ENCODE results near the gene TXK. TPM values are rescaled to one million over a fixed set of nuclear protein-coding genes. Genes with fewer than 3 reads are reported as not detected.

The TXK gene
- total and polyA plus RNA-seq, 2 of the 13 experiments (the other 11 are each of a cell fraction or from before 2014, with no cell fraction given), result not detected

DNA sequence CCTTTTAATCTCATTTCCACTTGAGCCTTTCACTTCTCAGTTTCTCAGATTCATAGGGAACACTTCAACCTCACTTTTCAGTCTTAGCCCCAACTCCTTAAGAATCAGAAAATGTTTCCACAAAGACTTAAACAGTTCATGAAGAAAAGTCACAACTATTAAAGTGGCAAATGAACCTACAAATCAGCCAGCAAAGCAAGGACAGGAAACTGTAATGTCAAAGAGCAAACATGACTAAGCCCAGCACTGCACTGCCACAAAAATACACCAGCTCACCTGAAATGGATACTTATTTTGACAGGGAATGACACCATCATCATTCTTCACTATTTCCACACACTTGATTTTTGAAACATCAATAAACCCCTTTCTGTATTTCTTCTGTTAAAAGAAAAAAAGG lies 41.8 kb upstream of the TXK start:
- FAIRE-seq (no peak), DNase-seq (ENCODE audit: low spot score) (no peak), ATAC-seq (no peak)
- Histone ChIP-seq H3K36me3 (replicated peaks in 1 of 2; ENCODE audit: control insufficient read depth in 1 of 2, insufficient read depth in 2 of 2, low read length in 2 of 2) (no peaks in the 10 kb centered on the region), H3K4me2 (ENCODE audit: low read depth, low read length) (no peak overlapping the region), H3K27ac (ENCODE audit: extremely low read length, insufficient read depth, low read length) (no peak overlapping the region), H3K9me3 (ENCODE audit: low read length) (no peaks in the 10 kb centered on the region), H2AFZ (ENCODE audit: low read length) (no peak overlapping the region), H3K4me1 (ENCODE audit: insufficient read depth, low read length) (no peaks in the 10 kb centered on the region), H3K79me2 (ENCODE audit: insufficient read depth, low read length) (no peaks in the 10 kb centered on the region), H3K4me3 (replicated peaks in 1 of 3; ENCODE audit: insufficient read depth in 1 of 3, low read depth in 2 of 3, low read length in 3 of 3) (no peak overlapping the region), H3K9ac (ENCODE audit: insufficient read depth, low read depth, low read length) (no peak overlapping the region), H3K27me3 (ENCODE audit: control insufficient read depth in 1 of 2, insufficient read depth in 2 of 2, low read length in 2 of 2) (no peaks in the 10 kb centered on the region), H4K20me1 (ENCODE audit: insufficient read depth, low read length) (no peaks in the 10 kb centered on the region)
- CTCF ChIA-PET (ENCODE audit: low intra/inter-chr PET ratio, low total read pairs), result no interaction called here
- POLR2A ChIA-PET, result no interaction called here
- in situ Hi-C loops (cut with HindIII; ENCODE audit: extremely low pct_ligation_motif_present, low pct_unique_long_range_greater_than_20kb) (no loop called here), intact Hi-C loops (cut with micrococcal nuclease; ENCODE audit: unreplicated experiment) (no loop called here)
- TF ChIP-seq FOXP1 (IDR thresholded peaks at IDR 0.05) (no peak), FOXP1 (CRISPR knock-in tag; IDR thresholded peaks at IDR 0.05) (no peak), PITX1 (CRISPR knock-in tag; IDR thresholded peaks at IDR 0.05) (no peak), ZC3H4 (CRISPR knock-in tag; IDR thresholded peaks at IDR 0.05; ENCODE audit: borderline replicate concordance) (no peak), CBX2 (IDR thresholded peaks at IDR 0.05; ENCODE audit: low read depth, low read length) (no peak), CBX2 (CRISPR knock-in tag; IDR thresholded peaks at IDR 0.05; ENCODE audit: low read depth) (no peak), HDAC6 (IDR thresholded peaks at IDR 0.05; ENCODE audit: low read depth, low read length) (no peak), PPARG (CRISPR knock-in tag; conservative IDR thresholded peaks at IDR 0.05) (no peak), CREB1 (IDR thresholded peaks at IDR 0.05) (no peak), CREB1 (CRISPR knock-in tag; IDR thresholded peaks at IDR 0.05) (no peak), ZBTB38 (CRISPR knock-in tag; IDR thresholded peaks at IDR 0.05) (no peak), ZSCAN22 (CRISPR knock-in tag; IDR thresholded peaks at IDR 0.05) (no peak), NFIC (IDR thresholded peaks at IDR 0.05; ENCODE audit: low read length) (no peak), SRY (CRISPR knock-in tag; IDR thresholded peaks at IDR 0.05) (no peak), DPF2 (CRISPR knock-in tag; IDR thresholded peaks at IDR 0.05; ENCODE audit: borderline replicate concordance, low read depth) (no peak), ZNF737 (CRISPR knock-in tag; IDR thresholded peaks at IDR 0.05; ENCODE audit: borderline replicate concordance) (no peak)
- TF ChIP-seq, protein P1, sequence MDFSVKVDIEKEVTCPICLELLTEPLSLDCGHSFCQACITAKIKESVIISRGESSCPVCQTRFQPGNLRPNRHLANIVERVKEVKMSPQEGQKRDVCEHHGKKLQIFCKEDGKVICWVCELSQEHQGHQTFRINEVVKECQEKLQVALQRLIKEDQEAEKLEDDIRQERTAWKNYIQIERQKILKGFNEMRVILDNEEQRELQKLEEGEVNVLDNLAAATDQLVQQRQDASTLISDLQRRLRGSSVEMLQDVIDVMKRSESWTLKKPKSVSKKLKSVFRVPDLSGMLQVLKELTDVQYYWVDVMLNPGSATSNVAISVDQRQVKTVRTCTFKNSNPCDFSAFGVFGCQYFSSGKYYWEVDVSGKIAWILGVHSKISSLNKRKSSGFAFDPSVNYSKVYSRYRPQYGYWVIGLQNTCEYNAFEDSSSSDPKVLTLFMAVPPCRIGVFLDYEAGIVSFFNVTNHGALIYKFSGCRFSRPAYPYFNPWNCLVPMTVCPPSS (IDR thresholded peaks at IDR 0.05), result no peak
- BruUV-seq (replicated peaks), result no TSS peak

All from HepG2 (cell line).